SK-N-SH treated with all-trans-retinoic acid at 6 μM for 48 hours (cell line): ENCODE data around the gene PCDHA2.
"Not testable (repeated sequence)": the region's sequence is repeated elsewhere in the genome, so short reads cannot be mapped to it uniquely, and the experiment has no call there.

Experiments used
- BACH2 ChIP-seq: fragments of 250-450 bp; sonication (Bioruptor Pico); IDR thresholded peaks from 2 replicates; pipeline ENCODE4 v1.9.0; 2021; ENCODE audit warnings: mild to moderate bottlenecking, borderline replicate concordance
- CSDC2 ChIP-seq: fragments of 250-450 bp; sonication (Bioruptor Pico); IDR thresholded peaks from 2 replicates; pipeline ENCODE4 v1.5.0; 2020; ENCODE audit warnings: mild to moderate bottlenecking, moderate library complexity
- ISL1 ChIP-seq: fragments of 250-450 bp; sonication (Bioruptor Pico); IDR thresholded peaks from 2 replicates; pipeline ENCODE4 v2.1.2; 2022; ENCODE audit warnings: mild to moderate bottlenecking, moderate library complexity
- RARB ChIP-seq: fragments of 250-450 bp; sonication (Bioruptor Pico); IDR thresholded peaks from 2 replicates; pipeline ENCODE4 v1.8.0; 2021; ENCODE audit warnings: mild to moderate bottlenecking, moderate library complexity
- ZFP30 ChIP-seq: fragments of 450-650 bp; formaldehyde crosslinking; IDR thresholded peaks from 2 replicates; pipeline ENCODE4 v1.5.0; 2022; ENCODE audit warnings: mild to moderate bottlenecking, moderate library complexity
- ZNF70 ChIP-seq: fragments of 450-650 bp; formaldehyde crosslinking; IDR thresholded peaks from 2 replicates; pipeline ENCODE4 v1.5.0; 2020; ENCODE audit warnings: mild to moderate bottlenecking, moderate library complexity

- not testable (repeated sequence) for TF ChIP-seq ZFP30 (CRISPR knock-in tag); BACH2 (CRISPR knock-in tag); ZNF70; RARB (CRISPR knock-in tag); ISL1 (CRISPR knock-in tag); CSDC2
Measured at GRCh38 chr5:140822969-140823368, 28.3 kb downstream of the PCDHA2 start.
